ENCODE measurements around the gene CENPB. TPM values are rescaled to one million over a fixed set of nuclear protein-coding genes. Genes with fewer than 3 reads are reported as not detected.

The CENPB gene
- total and polyA plus RNA-seq, 2 of the 4 experiments (the other 2 are of a cell fraction), result 45.7 to 59.1 TPM

GRCh38 chr20:3777381-3777715 lies 9.2 kb downstream of the CENPB start (continued):
- no peak for TF ChIP-seq NFE2L2 (IDR thresholded peaks at IDR 0.05; ENCODE audit: low read depth, low read length)
- no peak for TF ChIP-seq MXI1 (IDR thresholded peaks at IDR 0.05; ENCODE audit: borderline replicate concordance, low read depth, low read length)
- TF ChIP-seq RAD21 (IDR thresholded peaks at IDR 0.05; ENCODE audit: low read length), result no peak
- no peak for TF ChIP-seq SMC3 (IDR thresholded peaks at IDR 0.05; ENCODE audit: low read depth, low read length)
- no peak for TF ChIP-seq USF2 (IDR thresholded peaks at IDR 0.05; ENCODE audit: low read depth, low read length)

DNA sequence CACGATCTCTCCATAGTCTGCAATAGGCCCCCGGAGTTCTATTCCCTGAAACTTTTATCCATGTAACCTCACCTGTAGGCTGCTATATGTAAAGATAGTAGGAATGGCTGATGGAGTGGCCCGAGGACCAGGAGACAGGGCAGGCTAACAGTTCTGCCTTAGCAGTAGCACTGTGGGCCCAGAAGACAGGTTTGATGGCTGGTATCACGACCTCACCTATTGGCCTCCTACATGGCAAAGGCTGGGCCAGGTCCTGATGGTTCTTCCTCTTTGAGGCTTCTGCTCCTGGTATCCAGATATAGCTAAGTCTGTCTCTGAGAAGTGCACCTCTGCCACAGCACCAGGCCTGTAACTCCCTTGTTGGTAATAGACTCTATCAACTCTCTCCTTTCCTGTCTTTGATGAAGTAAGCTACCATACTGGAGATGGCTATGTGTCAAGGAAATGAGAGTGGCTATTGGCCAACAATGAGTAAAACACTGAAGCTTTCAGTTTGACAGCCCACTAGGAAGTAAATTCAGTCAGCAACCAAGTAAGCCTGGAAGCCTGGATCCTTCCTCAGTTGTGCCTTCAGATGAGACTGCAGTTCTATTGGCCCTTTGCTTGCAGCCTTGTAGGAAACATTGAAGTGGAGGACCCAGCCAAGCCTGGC lies 11.0 kb downstream of the CENPB start:
- no peak overlapping the region for H3K9ac ChIP-seq (ENCODE audit: low read depth, low read length)
- no peak overlapping the region for H3K4me2 ChIP-seq (ENCODE audit: low read depth, low read length)
- BruUV-seq (replicated peaks), result no TSS peak
- H3K27ac ChIP-seq (ENCODE audit: insufficient read depth, low read length), result no peak overlapping the region
- no peak overlapping the region for H4K8ac ChIP-seq (ENCODE audit: low read depth in 2 of 2, low read length in 2 of 2)
- H4K5ac ChIP-seq (ENCODE audit: low read depth, low read length), result no peak overlapping the region
- peaks cover 4% of the 10 kb centered on the region; the same call in 1 of the 2 replicates for H3K4me1 ChIP-seq (ENCODE audit: control insufficient read depth, insufficient read depth, low read length)
- no peak overlapping the region for H3K14ac ChIP-seq (replicated peaks; ENCODE audit: low read depth, low read length)
- no peak overlapping the region for H2AK5ac ChIP-seq (ENCODE audit: low read depth, low read length)
- H2BK120ac ChIP-seq (ENCODE audit: low read depth, low read length), result no peak overlapping the region
- H2AK9ac ChIP-seq (replicated peaks; ENCODE audit: low read depth, low read length, poor library complexity), result no peak overlapping the region
- no peak overlapping the region for H3K18ac ChIP-seq (ENCODE audit: low read depth, low read length)
- no peaks in the 10 kb centered on the region for H3K9me3 ChIP-seq (ENCODE audit: control insufficient read depth, insufficient read depth, low read length)
- H2BK15ac ChIP-seq (ENCODE audit: low read depth, low read length), result no peak overlapping the region
- H2AFZ ChIP-seq (replicated peaks; ENCODE audit: low read length, poor library complexity), result no peak overlapping the region
- dilution Hi-C loops (cut with HindIII; ENCODE audit: low sequenced_read_pairs, unreplicated experiment) (no loop called here), intact Hi-C loops (cut with micrococcal nuclease) (no loop called here), in situ Hi-C loops (cut with MboI; ENCODE audit: low sequenced_read_pairs) (no loop called here)
- POLR2A ChIA-PET (ENCODE audit: unreplicated experiment), result no interaction called here
- no peak overlapping the region for H2BK5ac ChIP-seq (ENCODE audit: low read depth, low read length, poor library complexity, severe bottlenecking)
- no peak overlapping the region for H3K4me3 ChIP-seq (ENCODE audit: insufficient read depth, low read depth, low read length)
- ATAC-seq (ENCODE audit: low read depth) (no peak), DNase-seq (no peak)
- CTCF ChIA-PET, result no interaction called here
- H3K27me3 ChIP-seq (ENCODE audit: control insufficient read depth, insufficient read depth, low read length), result peaks cover 9% of the 10 kb centered on the region; the same call in 1 of the 2 replicates
- no peak overlapping the region for H3K23ac ChIP-seq (ENCODE audit: low read depth, low read length)
- no peaks in the 10 kb centered on the region for H3K36me3 ChIP-seq (ENCODE audit: control insufficient read depth, insufficient read depth, low read length)
- no peak overlapping the region for H4K91ac ChIP-seq (ENCODE audit: insufficient read depth, low read depth, low read length)
- no peak overlapping the region for H2BK20ac ChIP-seq (ENCODE audit: low read depth, low read length)
- no peak overlapping the region for H3K56ac ChIP-seq (ENCODE audit: extremely low read depth, insufficient read depth, low read length)
- 43% methylated on average over 1 of the region's 4 CpGs; no CpG with 5 or more reads in 1 of the 2 experiments for WGBS, 2 experiments (ENCODE audit: extremely low coverage in 2 of 2, insufficient read length in 1 of 2)
- no peaks in the 10 kb centered on the region for H3K79me1 ChIP-seq (ENCODE audit: low read depth in 1 of 2, low read length in 2 of 2)
- H3K4ac ChIP-seq (ENCODE audit: low read depth, low read length), result no peak overlapping the region
- H3K9me1 ChIP-seq (ENCODE audit: insufficient read depth, low read length), result peaks cover 7% of the 10 kb centered on the region; the same call in 1 of the 2 replicates
- no peaks in the 10 kb centered on the region for H4K20me1 ChIP-seq (ENCODE audit: insufficient read depth, low read length)
- TF ChIP-seq NFE2L2 (IDR thresholded peaks at IDR 0.05; ENCODE audit: low read depth, low read length), result no peak
- TF ChIP-seq RCOR1 (IDR thresholded peaks at IDR 0.05; ENCODE audit: insufficient replicate concordance, low read length), result no peak
- no peak for TF ChIP-seq MAZ (IDR thresholded peaks at IDR 0.05; ENCODE audit: borderline replicate concordance, low read depth, low read length)
- TF ChIP-seq, protein P1, sequence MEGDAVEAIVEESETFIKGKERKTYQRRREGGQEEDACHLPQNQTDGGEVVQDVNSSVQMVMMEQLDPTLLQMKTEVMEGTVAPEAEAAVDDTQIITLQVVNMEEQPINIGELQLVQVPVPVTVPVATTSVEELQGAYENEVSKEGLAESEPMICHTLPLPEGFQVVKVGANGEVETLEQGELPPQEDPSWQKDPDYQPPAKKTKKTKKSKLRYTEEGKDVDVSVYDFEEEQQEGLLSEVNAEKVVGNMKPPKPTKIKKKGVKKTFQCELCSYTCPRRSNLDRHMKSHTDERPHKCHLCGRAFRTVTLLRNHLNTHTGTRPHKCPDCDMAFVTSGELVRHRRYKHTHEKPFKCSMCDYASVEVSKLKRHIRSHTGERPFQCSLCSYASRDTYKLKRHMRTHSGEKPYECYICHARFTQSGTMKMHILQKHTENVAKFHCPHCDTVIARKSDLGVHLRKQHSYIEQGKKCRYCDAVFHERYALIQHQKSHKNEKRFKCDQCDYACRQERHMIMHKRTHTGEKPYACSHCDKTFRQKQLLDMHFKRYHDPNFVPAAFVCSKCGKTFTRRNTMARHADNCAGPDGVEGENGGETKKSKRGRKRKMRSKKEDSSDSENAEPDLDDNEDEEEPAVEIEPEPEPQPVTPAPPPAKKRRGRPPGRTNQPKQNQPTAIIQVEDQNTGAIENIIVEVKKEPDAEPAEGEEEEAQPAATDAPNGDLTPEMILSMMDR (conservative IDR thresholded peaks at IDR 0.05; ENCODE audit: low read depth, low read length), result no peak
- no peak for TF ChIP-seq USF2 (IDR thresholded peaks at IDR 0.05; ENCODE audit: low read depth, low read length)
- TF ChIP-seq SMC3 (IDR thresholded peaks at IDR 0.05; ENCODE audit: low read depth, low read length), result no peak
- no peak for TF ChIP-seq RFX5 (IDR thresholded peaks at IDR 0.05; ENCODE audit: low read depth, low read length)
- TF ChIP-seq BHLHE40 (IDR thresholded peaks at IDR 0.05; ENCODE audit: low read depth, low read length), result no peak
- TF ChIP-seq FOS (IDR thresholded peaks at IDR 0.05; ENCODE audit: low read depth, low read length), result no peak
- TF ChIP-seq MAFK (IDR thresholded peaks at IDR 0.05; ENCODE audit: low read depth, low read length), result no peak
- TF ChIP-seq MXI1 (IDR thresholded peaks at IDR 0.05; ENCODE audit: borderline replicate concordance, low read depth, low read length), result no peak
- TF ChIP-seq CHD1 (IDR thresholded peaks at IDR 0.05; ENCODE audit: low read depth, low read length), result no peak

Measured in IMR-90 (cell line).